Thymus (tissue), 11 donors: ENCODE results near the gene CTDP1. TPM values are rescaled to one million over a fixed set of nuclear protein-coding genes. Genes with fewer than 3 reads are reported as not detected.
"Not testable (repeated sequence)": the region's sequence is repeated elsewhere in the genome, so short reads cannot be mapped to it uniquely, and the experiment has no call there.

ENCODE experiments used
- DNase-seq, 9 donors: peaks; one replicate each; pipeline ENCODE4 v3.0.0-alpha.2; 2013; ENCODE audit warnings: low spot score in 9 of 9, low read depth in 6 of 9, missing footprints in 1 of 9
- H3K27ac ChIP-seq, 2 donors: one replicate each; pipeline ENCODE4 v1.5.1; 2013; ENCODE audit warnings: control low read depth in 1 of 2, low read depth in 1 of 2, low read length in 1 of 2, mild to moderate bottlenecking in 1 of 2, moderate library complexity in 1 of 2
- H3K27me3 ChIP-seq, 2 donors: one replicate each; pipeline ENCODE4 v1.5.1; 2013; ENCODE audit warnings: low read length in 1 of 2; ENCODE audit not compliant: control insufficient read depth in 2 of 2, insufficient read depth in 1 of 2
- H3K36me3 ChIP-seq, 2 donors: one replicate each; pipeline ENCODE4 v1.5.1; 2013; ENCODE audit warnings: low read length in 1 of 2, mild to moderate bottlenecking in 1 of 2, moderate library complexity in 1 of 2; ENCODE audit not compliant: control insufficient read depth in 2 of 2, insufficient read depth in 2 of 2
- H3K4me1 ChIP-seq, 2 donors: one replicate each; pipeline ENCODE4 v1.5.1; 2013; ENCODE audit warnings: low read length in 2 of 2; ENCODE audit not compliant: control insufficient read depth in 2 of 2, insufficient read depth in 2 of 2
- H3K4me3 ChIP-seq, 2 donors: one replicate each; pipeline ENCODE4 v1.5.1; 2013; ENCODE audit warnings: low read length in 2 of 2, control low read depth in 1 of 2, mild to moderate bottlenecking in 1 of 2
- H3K9me3 ChIP-seq, 2 donors: one replicate each; pipeline ENCODE4 v1.5.1; 2013; ENCODE audit warnings: low read length in 1 of 2, mild to moderate bottlenecking in 1 of 2; ENCODE audit not compliant: control insufficient read depth in 2 of 2, insufficient read depth in 1 of 2
- WGBS: extraction: QIAGEN DNeasy Blood & Tissue Kit; methylation state at CpG from one replicate; pipeline ENCODE4 v1.1.7; 2013; 5-methylcytosine and 5-hydroxymethylcytosine counted together
- polyA plus RNA-seq: library from polyadenylated mRNA; stranded (reverse); fragments of 200-250 nt; gene quantifications from one replicate; pipeline ENCODE4 v1.2.3, GENCODE V29; 2013
- total RNA-seq: library from RNA; stranded (reverse); fragments of 120-200 nt; gene quantifications from one replicate; pipeline ENCODE4 v1.2.4, GENCODE V29; 2013
- donor health status: healthy.

The CTDP1 gene
- total and polyA plus RNA-seq, 2 donors, result 15.4 to 26.4 TPM

GRCh38 chr18:79714531-79715240 lies 35.1 kb downstream of the CTDP1 start:
- peaks cover 51 to 90% of the 10 kb centered on the region in 2 donors for H3K36me3 ChIP-seq
- DNase-seq, result no peak
- H3K4me1 ChIP-seq, result no peaks in the 10 kb centered on the region
- H3K9me3 ChIP-seq, result no peaks in the 10 kb centered on the region
- no peaks in the 10 kb centered on the region for H3K27me3 ChIP-seq
- WGBS, result 98% methylated on average over 47 of the region's 47 CpGs
- H3K27ac ChIP-seq, result no peak overlapping the region
- no peak overlapping the region for H3K4me3 ChIP-seq

GRCh38 chr18:79715280-79715679 lies 35.7 kb downstream of the CTDP1 start:
- peaks cover 54 to 92% of the 10 kb centered on the region in 2 donors for H3K36me3 ChIP-seq
- no peaks in the 10 kb centered on the region for H3K27me3 ChIP-seq
- no peaks in the 10 kb centered on the region for H3K9me3 ChIP-seq
- H3K4me3 ChIP-seq, result no peak overlapping the region
- no peak overlapping the region for H3K27ac ChIP-seq
- DNase-seq, result no peak
- WGBS, result 98% methylated on average over 26 of the region's 26 CpGs
- no peaks in the 10 kb centered on the region for H3K4me1 ChIP-seq

GRCh38 chr18:79717059-79717458 lies 37.5 kb downstream of the CTDP1 start:
- no peak overlapping the region for H3K4me3 ChIP-seq
- 98% methylated on average over 7 of the region's 7 CpGs for WGBS
- H3K9me3 ChIP-seq, result no peaks in the 10 kb centered on the region
- no peaks in the 10 kb centered on the region for H3K27me3 ChIP-seq
- H3K4me1 ChIP-seq, result no peaks in the 10 kb centered on the region
- no peak overlapping the region for H3K27ac ChIP-seq
- no peak for DNase-seq
- peaks cover 59 to 91% of the 10 kb centered on the region in 2 donors for H3K36me3 ChIP-seq

- DNase-seq, result no peak
- H3K36me3 ChIP-seq, result peaks cover 57 to 91% of the 10 kb centered on the region in 2 donors
- WGBS, result 98% methylated on average over 29 of the region's 29 CpGs
Observed at GRCh38 chr18:79717555-79718074, 38.0 kb downstream of the CTDP1 start.

GRCh38 chr18:79718126-79718525 lies 38.5 kb downstream of the CTDP1 start:
- WGBS, result 96% methylated on average over 17 of the region's 17 CpGs
- no peak overlapping the region for H3K4me3 ChIP-seq
- no peak for DNase-seq

More at GRCh38 chr18:79717555-79718074, 38.0 kb downstream of the CTDP1 start:
- Histone ChIP-seq H3K4me3 (no peak overlapping the region), H3K4me1 (no peaks in the 10 kb centered on the region), H3K9me3 (no peaks in the 10 kb centered on the region), H3K27ac (no peak overlapping the region), H3K27me3 (no peaks in the 10 kb centered on the region)

GRCh38 chr18:79718878-79719477 lies 39.4 kb downstream of the CTDP1 start:
- Histone ChIP-seq H3K36me3 (peaks cover 60 to 95% of the 10 kb centered on the region in 2 donors), H3K27me3 (no peaks in the 10 kb centered on the region), H3K4me1 (no peaks in the 10 kb centered on the region), H3K4me3 (no peak overlapping the region), H3K27ac (no peak overlapping the region), H3K9me3 (no peaks in the 10 kb centered on the region)
- 98% methylated on average over 30 of the region's 30 CpGs for WGBS
- DNase-seq, result no peak

More at GRCh38 chr18:79718126-79718525, 38.5 kb downstream of the CTDP1 start:
- peaks cover 56 to 94% of the 10 kb centered on the region in 2 donors for H3K36me3 ChIP-seq
- no peaks in the 10 kb centered on the region for H3K9me3 ChIP-seq
- H3K27ac ChIP-seq, result no peak overlapping the region
- no peaks in the 10 kb centered on the region for H3K27me3 ChIP-seq
- no peaks in the 10 kb centered on the region for H3K4me1 ChIP-seq

GRCh38 chr18:79719478-79720358 lies 40.1 kb downstream of the CTDP1 start:
- H3K4me3 ChIP-seq, DNase-seq, H3K27me3 ChIP-seq, H3K27ac ChIP-seq, H3K9me3 ChIP-seq, H3K4me1 ChIP-seq: not testable (repeated sequence)
- 96% methylated on average over 19 of the region's 19 CpGs for WGBS
- peaks cover 57 to 95% of the 10 kb centered on the region in 2 donors for H3K36me3 ChIP-seq

- Histone ChIP-seq H3K27ac (no peak overlapping the region), H3K36me3 (peaks cover 56 to 95% of the 10 kb centered on the region in 2 donors), H3K27me3 (no peaks in the 10 kb centered on the region), H3K9me3 (no peaks in the 10 kb centered on the region), H3K4me3 (no peak overlapping the region), H3K4me1 (no peaks in the 10 kb centered on the region)
- 94% methylated on average over 14 of the region's 14 CpGs for WGBS
- no peak for DNase-seq
Observed at GRCh38 chr18:79720359-79720733, 40.7 kb downstream of the CTDP1 start.
